HG03066 (cell line): ENCODE data around the gene GPR156.
"Not testable (repeated sequence)": the region's sequence is repeated elsewhere in the genome, so short reads cannot be mapped to it uniquely, and the experiment has no call there.

ENCODE experiments used
- ATAC-seq: cut with Tn5 transposase; IDR thresholded peaks from one replicate; pipeline ENCODE4 v1.9.1; 2021; ENCODE audit warnings: low read depth; ENCODE audit not compliant: unreplicated experiment

GPR156 gene

DNA sequence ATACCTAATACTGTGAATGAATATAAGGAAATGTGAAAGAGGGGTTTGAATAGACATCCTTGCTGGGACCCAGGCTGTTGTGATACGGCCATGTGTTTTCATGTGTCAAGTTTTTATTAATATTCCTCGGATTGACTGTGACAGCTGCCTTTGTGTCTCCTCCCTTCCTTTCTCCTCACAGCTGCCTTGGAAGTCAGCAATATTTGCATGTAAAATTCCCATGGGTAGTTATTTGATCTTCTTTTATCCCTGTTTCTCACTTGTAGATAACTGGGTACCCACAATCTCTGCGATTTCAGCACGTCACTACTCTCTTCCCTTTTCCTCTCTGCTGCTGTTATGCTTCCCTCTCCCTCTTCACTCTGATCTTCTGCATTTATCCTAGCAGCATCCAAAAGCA, 9.4 kb downstream of the GPR156 start:
- ATAC-seq, result no peak

DNA sequence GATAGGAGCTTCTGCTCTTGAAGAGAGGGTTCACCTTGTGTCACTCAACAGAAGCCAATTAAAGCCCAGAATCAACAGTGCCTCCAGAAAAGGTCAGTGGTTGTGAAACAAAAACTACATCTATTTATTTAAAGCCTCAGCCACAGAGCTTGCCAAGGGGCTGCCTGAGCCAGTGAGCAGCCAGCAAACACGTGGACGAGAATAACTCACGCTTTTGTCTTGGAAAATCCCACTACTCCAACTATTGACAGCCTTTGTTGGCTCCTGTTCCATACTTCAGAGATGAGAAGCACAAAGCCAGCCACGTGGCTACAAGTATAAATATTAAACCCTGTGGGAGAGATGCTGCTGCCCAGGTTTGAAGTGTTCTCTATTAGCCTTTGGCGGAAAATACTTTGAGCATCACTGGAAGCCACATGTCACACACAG, 10.3 kb downstream of the GPR156 start:
- no peak for ATAC-seq

DNA sequence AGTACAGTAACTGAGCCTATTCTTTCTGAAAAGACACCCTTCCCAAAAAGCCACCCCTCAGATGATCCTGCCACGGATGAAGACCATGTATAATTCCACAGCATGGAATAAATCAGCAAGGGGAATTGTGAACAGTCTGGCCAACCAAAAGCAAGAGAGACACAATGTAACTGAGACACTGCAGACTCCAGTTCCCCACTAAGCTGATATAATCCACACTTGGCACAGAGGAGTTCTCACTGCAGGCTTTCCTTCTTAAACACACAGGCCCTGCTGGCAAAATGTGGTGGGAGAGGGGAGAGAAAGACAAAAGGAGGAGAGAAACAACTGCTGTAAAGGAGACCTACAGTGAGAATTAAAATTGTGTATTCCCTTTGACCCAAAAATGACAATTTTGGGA, 12.7 kb downstream of the GPR156 start:
- no peak for ATAC-seq

DNA sequence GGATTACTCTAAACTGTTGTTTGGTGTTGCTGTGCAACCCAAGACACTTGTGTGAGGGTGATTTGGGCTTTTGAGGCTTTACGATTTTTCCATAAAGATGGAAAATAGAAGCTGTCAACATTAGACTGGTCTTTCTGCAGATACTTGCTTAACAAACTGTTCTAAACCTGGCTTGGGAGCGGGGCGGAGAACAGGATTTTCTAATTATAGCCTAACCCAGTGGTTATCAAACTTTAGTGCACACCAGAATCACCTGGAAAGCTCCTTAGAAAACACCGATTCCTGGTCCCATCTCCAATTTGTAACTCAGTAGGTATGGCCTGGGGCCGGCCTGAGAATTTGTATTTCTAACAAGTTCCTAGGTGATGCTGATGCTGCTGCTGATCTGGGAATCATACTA, 19.0 kb downstream of the GPR156 start:
- no peak for ATAC-seq

DNA sequence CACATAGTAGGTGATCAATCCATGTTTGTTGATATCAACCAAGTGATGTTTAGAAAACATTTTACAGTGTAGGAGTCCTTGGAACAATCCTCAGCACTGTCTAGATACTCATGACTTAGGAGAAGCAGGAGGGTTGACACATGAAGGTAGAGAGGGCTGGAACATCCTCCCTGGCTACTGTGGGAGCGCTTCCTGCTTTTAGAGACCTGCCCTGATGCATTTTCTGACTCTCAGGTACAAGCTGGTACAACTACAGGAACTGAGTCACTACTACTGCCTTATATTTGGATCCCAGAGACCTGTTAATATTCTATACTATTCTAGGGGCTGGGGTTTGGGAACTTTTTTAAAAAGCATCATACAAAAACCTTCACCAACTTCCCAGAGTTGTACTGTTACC, 20.1 kb downstream of the GPR156 start:
- ATAC-seq, result no peak

DNA sequence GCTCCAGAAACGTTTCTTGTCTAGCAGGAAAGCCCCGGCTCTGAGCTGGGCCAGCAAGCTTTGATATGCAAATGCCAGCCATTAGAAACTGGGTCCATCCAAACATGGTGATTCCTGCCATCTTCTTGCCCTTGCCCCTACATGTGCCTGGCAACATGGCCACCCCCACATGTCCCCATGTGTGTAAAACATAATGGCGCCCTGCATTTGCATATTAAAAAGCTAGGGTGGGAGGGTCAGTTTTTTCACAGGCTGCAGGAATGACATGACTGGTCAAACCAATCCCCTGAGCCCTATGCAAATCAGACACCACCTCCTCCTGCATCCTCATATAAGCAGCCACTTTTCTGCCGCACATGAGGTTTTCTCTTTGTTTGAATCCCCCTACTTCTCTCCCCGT, 21.2 kb downstream of the GPR156 start:
- no peak for ATAC-seq

DNA sequence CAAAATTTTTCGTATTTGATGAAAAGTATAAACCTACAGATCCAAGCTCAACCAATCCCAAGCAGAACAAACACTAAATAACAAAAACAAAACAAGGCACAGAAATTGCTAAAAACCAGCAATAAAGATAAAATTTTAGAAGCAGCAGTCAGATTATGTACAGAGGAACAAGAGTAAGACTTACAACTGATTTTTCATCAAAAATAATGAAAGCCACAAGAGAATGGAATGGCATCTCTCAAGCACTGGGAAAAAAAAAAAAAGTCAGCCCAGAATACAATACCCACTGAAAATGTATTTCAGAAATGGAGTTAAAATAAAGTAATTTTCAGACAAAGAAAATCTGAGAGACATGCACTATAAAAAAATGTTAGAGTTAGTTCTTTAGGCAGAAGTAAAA, 27.0 kb downstream of the GPR156 start:
- no peak for ATAC-seq

DNA sequence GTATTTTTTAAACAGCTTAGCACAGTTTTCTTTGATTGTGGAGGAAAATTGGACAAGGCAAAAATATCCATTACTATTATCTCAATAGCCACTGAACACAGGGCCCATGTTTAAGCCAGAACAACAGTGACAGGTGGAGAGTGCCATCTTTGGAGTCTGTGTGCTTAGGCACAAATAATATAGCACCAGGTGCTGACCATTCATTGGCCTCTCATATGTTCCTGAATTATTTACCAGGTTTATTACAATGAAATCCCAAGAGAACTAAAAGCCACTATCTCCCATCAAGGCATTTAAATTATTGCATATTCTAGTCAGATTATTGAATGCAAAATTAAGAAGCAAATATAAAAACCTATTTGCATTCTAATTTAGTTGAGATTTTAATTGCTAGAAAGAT, 39.6 kb downstream of the GPR156 start:
- ATAC-seq, result no peak

DNA sequence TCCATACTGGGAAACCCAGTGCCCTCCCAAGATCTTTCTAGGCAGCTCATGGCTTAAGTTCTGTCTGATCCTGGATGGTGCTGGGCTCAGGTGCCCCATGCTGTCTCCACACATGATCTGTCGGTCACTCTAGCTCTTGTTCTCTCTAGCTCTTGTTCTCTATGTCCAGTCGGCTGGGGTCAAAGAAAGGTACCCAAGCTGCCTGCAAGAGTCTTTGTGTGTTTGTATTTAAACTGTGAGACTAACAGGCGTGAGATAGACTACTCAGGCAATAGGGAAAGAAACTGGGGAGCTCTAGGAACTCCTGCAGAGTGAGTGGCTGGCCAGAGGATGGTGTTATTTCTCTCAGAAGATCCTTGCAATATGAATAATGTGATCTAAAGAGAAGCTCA, 40.2 kb downstream of the GPR156 start:
- no peak for ATAC-seq

DNA sequence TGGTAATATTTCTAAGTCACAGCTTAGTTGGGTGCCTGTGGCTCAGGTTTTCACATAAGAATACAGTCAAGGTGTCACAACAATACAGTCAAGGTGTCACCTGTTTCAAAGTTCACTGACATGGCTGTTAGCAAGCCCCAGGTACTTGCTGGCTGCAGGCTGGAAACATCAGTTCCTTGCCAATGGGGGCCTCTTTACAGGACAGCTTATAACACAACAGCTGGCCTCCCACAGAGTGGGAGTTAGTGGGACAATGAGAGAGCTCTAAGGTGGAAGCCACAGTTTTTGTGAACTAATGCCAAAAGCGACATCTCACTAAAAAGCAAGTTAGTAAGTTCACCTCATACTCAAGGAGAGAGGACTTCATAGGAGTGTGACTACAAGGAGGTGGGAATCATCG, 45.4 kb downstream of the GPR156 start:
- ATAC-seq, result no peak

DNA sequence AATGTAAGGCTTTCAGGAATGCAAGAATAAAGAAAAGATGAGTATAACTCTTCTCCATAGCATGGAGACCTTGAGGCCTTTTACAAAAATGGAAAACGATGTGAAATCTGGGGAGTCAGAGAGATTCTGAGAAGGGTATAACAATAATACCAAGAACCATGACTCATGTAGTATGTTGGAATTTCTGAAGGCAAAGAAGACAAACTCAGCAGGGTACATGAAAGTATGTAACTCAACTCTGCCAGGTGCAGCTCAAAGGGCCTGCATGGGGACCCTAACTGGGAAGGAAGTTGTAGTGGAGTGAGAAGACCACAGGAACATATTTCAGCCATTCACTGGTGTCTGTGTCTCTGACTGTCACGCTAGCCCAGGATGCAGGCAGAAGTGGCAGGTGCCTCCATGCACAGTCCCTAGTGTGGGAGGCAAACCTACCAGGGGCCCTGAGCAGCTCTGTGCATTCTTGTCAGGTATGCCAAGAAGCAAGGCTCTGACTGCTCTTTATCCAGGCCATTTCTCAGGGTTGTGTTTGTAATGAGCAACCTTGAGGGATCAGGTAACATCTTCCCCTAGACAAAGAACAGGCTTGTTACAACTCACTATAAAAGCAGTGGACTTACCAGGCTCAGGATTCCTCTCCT, 57.2 kb downstream of the GPR156 start:
- no peak for ATAC-seq

DNA sequence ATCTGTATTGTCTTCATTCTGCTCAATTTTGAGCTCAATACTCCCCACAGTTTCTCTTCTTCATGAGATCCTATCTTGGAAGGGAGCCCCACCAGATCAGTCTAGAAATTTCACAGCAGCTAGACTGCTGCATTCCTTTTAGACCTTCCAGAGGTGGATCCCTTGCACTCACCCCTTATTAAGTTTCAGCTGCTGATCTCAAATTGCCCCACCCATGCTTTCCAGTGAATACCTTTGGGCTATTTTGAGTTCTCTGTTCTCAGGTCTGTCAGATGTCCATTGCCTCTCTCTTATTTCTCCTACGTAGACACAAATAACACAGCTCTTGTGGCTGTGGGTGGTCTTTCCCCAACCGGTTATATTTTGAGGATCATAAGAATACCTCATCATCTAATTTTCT, 60.8 kb downstream of the GPR156 start:
- ATAC-seq, result no peak

DNA sequence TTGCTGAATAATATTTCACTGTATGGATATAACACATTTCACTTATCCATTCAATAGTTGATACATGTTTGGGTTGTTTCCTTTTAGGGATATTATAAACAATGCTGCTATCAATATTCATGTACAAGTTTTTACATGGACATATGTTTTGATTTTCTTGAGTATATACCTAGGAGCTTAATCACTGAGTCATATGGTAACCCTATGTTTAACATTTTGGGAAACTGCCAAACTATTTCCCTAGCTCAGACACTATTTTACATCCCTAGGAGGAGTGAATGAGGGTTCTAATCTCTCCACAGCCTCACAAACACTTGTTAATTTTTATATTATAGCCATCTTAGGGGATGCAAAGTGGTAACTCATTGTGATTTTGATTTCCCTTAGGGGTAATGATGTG, 66.0 kb downstream of the GPR156 start:
- ATAC-seq, result no peak

DNA sequence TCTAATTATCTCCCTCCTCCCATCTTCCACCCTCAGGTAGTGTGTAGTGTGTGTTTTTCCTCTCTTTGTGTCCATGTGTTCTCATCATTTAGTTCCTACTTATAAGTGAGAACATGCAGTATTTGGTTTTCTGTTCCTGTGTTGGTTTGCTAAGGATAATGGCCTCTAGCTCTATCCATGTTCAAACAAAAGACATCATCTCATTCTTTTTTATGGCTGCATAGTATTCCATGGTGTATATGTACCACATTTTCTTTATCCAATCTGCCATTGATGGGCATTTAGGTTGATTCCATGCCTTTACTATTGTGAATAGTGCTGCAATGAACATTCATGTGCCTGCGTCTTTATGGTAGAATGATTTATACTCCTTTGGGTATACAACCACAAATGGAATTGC, 68.4 kb downstream of the GPR156 start:
- not testable (repeated sequence) for ATAC-seq

DNA sequence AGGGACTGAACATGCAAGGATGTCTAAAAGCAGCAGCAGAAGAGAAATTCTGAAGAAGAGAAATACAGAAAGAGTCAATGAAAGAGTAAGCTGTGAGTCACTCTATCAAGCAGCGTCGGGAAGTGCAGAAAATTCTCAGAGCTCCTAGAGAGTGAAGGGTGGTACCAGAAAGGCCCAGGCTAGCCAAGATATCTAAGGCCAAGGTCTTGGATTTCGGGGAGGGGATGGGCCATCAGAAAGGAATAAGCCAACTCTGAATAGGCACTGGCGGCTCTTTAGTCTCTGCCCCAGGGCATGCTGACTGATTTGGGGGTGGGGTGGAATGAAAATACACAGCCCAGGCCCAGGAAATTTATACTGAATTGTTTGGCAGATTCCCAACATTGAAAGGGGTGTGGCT, 70.8 kb downstream of the GPR156 start:
- no peak for ATAC-seq

DNA sequence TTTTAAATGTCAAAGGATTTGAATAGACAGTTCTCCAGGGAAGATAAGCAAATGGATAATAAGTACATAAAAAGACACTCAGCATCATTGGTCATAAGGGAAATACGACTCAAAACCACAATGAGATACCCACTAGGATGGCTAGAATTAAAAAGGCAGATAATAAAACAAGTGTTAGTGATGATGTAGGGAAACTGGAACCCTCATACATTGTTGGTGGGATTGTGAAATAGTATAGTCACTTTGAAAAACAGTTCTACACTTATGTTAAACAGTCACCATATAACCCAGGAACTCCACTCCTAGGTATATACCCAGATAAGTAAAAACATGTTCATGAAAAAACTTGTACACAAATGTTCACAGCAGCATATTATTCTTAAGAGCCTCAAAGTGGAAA, 72.5 kb downstream of the GPR156 start:
- ATAC-seq, result no peak

DNA sequence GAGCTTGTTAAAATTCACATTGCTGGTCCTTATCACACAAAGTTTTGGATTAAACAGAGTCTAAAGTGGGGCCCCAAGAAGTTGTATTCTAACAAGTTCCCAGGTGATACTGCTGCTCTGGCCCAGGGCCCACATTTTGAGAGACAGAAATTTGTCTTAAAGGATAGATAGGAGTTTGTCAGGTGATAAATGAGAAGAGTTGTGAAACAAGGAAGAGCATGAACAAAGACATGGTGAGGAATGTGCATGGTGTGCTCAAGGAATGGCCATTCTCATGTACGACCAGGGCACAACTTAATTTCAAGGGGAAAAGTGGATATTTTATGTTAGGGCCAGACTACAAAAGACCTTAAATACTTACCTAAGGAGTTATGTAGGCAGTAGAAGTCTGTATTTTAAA, 75.6 kb downstream of the GPR156 start:
- no peak for ATAC-seq

DNA sequence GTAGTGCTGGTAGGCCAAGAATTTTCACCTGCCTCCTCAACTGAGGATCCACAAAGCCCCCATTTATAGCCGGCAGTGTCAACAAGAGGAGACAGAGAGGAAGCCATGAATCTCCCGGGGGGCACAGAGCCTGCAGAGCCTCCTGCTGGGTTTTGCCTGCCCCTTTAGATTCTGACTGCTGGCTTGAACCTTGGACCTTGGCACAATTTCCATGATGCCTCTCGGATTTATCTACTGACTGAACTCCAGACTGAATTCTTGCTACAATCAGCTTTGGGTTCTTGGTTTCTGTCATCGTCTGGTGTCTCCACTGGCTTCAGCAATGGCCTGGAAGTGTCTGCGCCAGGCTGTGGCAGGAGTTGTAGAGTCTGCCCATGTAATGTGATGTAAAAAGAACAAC, 80.7 kb downstream of the GPR156 start:
- no peak for ATAC-seq

DNA sequence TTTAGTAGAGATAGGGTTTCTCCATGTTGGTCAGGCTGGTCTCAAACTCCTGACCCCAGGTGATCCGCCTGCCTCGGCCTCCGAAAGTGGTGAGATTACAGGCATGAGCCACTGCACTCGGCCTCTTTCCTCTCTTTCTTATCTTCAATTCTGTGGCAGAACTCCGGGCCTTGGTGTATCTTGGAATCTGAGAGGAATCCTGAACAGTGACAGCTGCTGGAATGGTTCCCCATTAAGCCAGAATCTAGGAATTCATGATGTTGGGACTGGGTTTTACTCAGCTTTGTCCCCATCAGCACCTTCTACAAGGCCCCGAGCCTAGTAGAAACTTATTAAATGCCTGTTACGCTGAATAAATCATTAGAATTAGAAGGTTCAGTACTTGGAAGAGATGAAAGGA, 81.4 kb downstream of the GPR156 start:
- ATAC-seq, result no peak

DNA sequence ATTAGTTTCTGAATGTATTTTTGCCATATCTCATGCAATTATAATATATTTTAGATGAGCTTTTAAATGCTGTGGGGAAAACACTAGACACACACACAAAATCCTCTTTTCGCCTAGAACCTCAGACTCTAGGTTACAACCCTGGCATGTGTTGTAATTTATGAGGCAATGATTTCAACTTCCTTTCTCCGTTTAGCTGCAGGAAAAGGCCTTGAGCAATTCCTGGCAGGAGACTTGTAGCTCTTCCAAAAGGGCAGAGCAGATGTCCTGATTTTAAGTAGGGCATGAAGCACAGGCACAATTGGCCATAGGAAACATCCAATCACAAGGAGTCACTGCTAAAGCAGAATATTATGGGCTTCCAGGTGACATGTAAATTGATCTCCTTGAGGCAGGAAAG, 82.0 kb downstream of the GPR156 start:
- ATAC-seq, result no peak

DNA sequence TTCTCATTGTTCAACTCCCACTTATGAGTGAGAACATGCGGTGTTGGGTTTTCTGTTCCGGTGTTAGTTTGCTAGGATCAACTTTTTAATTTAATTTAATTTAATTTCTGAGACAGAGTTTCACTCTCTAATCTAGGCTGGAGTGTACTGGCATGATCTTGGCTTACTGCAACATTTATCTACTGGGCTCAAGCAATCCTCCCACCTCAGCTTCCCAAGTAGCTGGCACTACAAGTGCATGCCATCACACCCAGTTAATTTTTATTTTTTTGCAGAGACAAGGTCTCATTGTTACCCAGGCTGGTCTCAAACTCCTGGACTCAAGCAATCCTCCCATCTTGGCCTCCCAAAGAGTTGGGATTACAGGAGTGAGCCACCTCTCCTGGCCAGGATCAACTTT, 82.7 kb downstream of the GPR156 start:
- no peak for ATAC-seq

DNA sequence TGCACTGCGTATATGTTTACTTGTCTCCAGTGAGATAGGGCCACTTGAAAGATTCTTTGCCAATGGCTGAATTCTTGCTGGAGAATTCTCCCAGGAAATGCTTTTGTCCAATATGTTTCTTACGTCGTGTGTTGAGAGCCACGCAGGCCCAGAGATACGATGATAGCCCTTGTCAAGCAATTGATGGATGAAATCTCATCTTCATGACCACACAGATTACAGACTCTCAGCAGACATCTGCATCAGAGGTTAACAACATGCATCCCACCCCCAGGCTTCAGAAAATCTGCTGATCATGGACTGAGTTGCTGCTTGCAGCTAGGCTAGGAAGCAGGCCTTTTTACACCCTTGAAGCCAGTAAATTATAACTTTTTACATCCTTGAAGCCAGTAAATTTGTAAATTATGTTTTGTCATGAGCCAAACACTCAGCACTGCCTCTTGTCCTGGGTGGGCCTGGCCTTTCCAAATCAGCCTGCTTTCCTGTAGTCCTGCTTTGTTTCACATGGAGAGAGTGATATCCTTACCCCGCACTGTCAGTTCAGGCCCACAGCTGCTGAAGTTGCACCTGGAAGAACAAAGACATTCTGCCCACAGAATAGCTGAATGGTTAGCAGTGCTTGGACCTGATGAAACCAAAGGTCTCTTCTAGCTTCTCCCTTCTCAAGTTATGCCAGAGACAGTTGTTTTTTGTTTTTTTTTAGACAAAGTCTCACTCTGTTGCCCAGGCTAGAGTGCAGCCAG, 84.4 kb downstream of the GPR156 start:
- no peak for ATAC-seq
